Stomach smooth muscle (tissue), 2 donors: Measurements from ENCODE around the gene SARS1.

Experiments used
- H3K27ac ChIP-seq: one replicate; pipeline ENCODE4 v1.7.0; 2013; ENCODE audit warnings: mild to moderate bottlenecking, low read length, inconsistent platforms
- H3K27me3 ChIP-seq, 2 donors: one replicate each; pipeline ENCODE4 v1.7.0; 2013; ENCODE audit warnings: low read length in 2 of 2; ENCODE audit not compliant: insufficient read depth in 2 of 2, control insufficient read depth in 1 of 2
- H3K36me3 ChIP-seq, 2 donors: one replicate each; pipeline ENCODE4 v1.7.0; 2013; ENCODE audit warnings: low read length in 2 of 2; ENCODE audit not compliant: control insufficient read depth in 2 of 2, insufficient read depth in 2 of 2
- H3K4me1 ChIP-seq: one replicate; pipeline ENCODE4 v1.7.0; 2013; ENCODE audit warnings: low read length; ENCODE audit not compliant: control insufficient read depth, insufficient read depth
- H3K4me3 ChIP-seq, 2 donors: one replicate each; pipeline ENCODE4 v1.7.0; 2013; ENCODE audit warnings: low read length in 2 of 2
- H3K9ac ChIP-seq, 2 donors: one replicate each; pipeline ENCODE4 v1.7.0; 2013; ENCODE audit warnings: low read length in 2 of 2, mild to moderate bottlenecking in 1 of 2
- H3K9me3 ChIP-seq, 2 donors: one replicate each; pipeline ENCODE4 v1.7.0; 2013; ENCODE audit warnings: low read length in 2 of 2; ENCODE audit not compliant: control insufficient read depth in 2 of 2
- donor health status: healthy.
- donor health status: Pancreatic carcinoma.

The SARS1 gene

GRCh38 chr1:109229531-109230127 lies 15.9 kb downstream of the SARS1 start:
- Histone ChIP-seq H3K27ac (no peak overlapping the region), H3K9me3 (no peaks in the 10 kb centered on the region), H3K9ac (no peak overlapping the region)

GRCh38 chr1:109231066-109231465 lies 17.3 kb downstream of the SARS1 start:
- H3K36me3 ChIP-seq = peaks cover 50 to 55% of the 10 kb centered on the region in 2 donors
- no peak overlapping the region for H3K9ac ChIP-seq
- H3K4me1 ChIP-seq = peaks cover 2% of the 10 kb centered on the region
- no peaks in the 10 kb centered on the region for H3K9me3 ChIP-seq
- no peak overlapping the region for H3K27ac ChIP-seq
- H3K27me3 ChIP-seq = no peaks in the 10 kb centered on the region
- no peak overlapping the region for H3K4me3 ChIP-seq

More at GRCh38 chr1:109229531-109230127, 15.9 kb downstream of the SARS1 start:
- H3K4me1 ChIP-seq = peaks cover 2% of the 10 kb centered on the region
- no peak overlapping the region for H3K4me3 ChIP-seq
- no peaks in the 10 kb centered on the region for H3K27me3 ChIP-seq
- peaks cover 40 to 50% of the 10 kb centered on the region in 2 donors for H3K36me3 ChIP-seq

DNA sequence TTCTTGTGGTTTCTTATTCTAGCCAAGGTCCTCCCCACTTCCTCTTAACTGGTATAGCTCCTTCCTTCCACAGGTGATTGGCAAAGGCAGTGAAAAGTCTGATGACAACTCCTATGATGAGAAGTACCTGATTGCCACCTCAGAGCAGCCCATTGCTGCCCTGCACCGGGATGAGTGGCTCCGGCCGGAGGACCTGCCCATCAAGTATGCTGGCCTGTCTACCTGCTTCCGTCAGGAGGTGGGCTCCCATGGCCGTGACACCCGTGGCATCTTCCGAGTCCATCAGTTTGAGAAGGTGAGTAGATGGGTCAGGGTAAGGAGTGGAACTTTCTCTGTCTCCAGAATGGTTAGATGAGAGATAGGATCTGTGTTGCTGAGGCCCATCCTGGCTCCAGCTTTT lies 21.4 kb downstream of the SARS1 start:
- H3K9ac ChIP-seq = no peak overlapping the region
- H3K36me3 ChIP-seq = peaks cover 58 to 65% of the 10 kb centered on the region in 2 donors
- peaks cover 4% of the 10 kb centered on the region for H3K4me1 ChIP-seq
- H3K27me3 ChIP-seq = no peaks in the 10 kb centered on the region
- H3K4me3 ChIP-seq = no peak overlapping the region
- H3K27ac ChIP-seq = no peak overlapping the region
- no peaks in the 10 kb centered on the region for H3K9me3 ChIP-seq

- H3K36me3 ChIP-seq = peaks cover 41 to 47% of the 10 kb centered on the region in 2 donors
- no peaks in the 10 kb centered on the region for H3K9me3 ChIP-seq
- no peak overlapping the region for H3K4me3 ChIP-seq
- H3K27ac ChIP-seq = no peak overlapping the region
- peaks cover 22% of the 10 kb centered on the region for H3K4me1 ChIP-seq
- peaks cover 0 to 4% of the 10 kb centered on the region in 2 donors for H3K27me3 ChIP-seq
- H3K9ac ChIP-seq = no peak overlapping the region
Observed at GRCh38 chr1:109237512-109237911, 23.8 kb downstream of the SARS1 start.

GRCh38 chr1:109238382-109238781 lies 24.7 kb downstream of the SARS1 start:
- no peaks in the 10 kb centered on the region for H3K9me3 ChIP-seq
- H3K4me1 ChIP-seq = peaks cover 23% of the 10 kb centered on the region
- H3K27ac ChIP-seq = no peak overlapping the region
- H3K4me3 ChIP-seq = no peak overlapping the region
- H3K36me3 ChIP-seq = peaks cover 38 to 44% of the 10 kb centered on the region in 2 donors
- peaks cover 0 to 6% of the 10 kb centered on the region in 2 donors for H3K27me3 ChIP-seq
- H3K9ac ChIP-seq = no peak overlapping the region

DNA sequence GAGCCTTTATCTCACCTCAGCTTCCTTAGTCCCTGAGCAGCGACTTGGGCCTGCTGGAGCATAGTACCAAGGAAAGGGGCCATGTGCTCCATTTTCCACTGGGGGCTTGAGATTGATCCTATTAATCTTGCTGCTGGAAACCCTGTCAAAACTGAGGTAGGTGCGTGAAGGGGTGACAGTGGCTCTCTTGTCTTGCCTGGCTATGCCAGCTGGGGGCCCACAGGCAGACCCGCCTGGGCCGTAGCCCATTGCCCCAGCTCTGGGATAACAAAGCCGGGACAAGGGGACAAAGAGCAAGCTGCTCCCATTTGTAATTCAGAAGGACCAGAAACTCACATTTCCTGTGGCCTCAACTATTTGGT lies 25.3 kb downstream of the SARS1 start:
- Histone ChIP-seq H3K27me3 (peaks cover 0 to 8% of the 10 kb centered on the region in 2 donors), H3K4me3 (no peak overlapping the region), H3K36me3 (peaks cover 38 to 44% of the 10 kb centered on the region in 2 donors), H3K9me3 (no peaks in the 10 kb centered on the region), H3K4me1 (peaks cover 23% of the 10 kb centered on the region), H3K9ac (no peak overlapping the region), H3K27ac (no peak overlapping the region)

DNA sequence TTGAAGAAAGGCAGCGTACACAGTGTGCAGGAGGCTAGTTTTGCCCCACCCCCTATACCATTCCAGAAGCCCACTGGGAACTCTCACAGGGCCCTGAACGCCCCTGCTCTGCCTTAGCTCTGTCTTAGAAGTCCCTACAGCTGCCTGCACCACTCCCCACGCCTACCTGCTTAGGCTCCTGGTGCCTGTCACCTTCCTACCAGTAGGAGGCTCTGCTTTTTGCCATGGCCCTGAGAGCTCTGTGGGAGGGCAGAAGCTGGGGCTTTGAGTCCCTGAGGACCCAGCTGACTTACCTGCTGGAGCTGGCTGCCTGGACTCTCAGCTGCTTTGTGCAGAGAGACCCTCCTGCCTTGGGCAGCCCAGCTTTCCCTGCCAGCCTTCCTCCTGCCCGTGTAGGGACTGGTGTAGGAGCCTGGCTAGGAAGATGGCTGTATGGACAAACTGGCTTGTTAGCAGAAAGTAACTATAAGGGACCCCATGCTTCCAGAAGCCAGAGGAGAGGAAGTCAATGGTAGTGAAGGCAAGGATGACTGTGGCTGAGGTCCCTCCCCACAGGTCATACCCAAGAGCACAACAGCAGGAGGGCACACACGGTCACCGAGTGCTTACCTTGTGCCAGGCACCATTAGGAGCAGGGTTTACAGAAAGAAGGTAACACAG lies 25.8 kb downstream of the SARS1 start:
- Histone ChIP-seq H3K4me3 (no peak overlapping the region), H3K27me3 (peaks cover 0 to 8% of the 10 kb centered on the region in 2 donors), H3K9me3 (no peaks in the 10 kb centered on the region), H3K27ac (peak overlapping the region; percentile 58), H3K36me3 (peaks cover 38 to 41% of the 10 kb centered on the region in 2 donors), H3K9ac (no peak overlapping the region), H3K4me1 (peaks cover 23% of the 10 kb centered on the region)

DNA sequence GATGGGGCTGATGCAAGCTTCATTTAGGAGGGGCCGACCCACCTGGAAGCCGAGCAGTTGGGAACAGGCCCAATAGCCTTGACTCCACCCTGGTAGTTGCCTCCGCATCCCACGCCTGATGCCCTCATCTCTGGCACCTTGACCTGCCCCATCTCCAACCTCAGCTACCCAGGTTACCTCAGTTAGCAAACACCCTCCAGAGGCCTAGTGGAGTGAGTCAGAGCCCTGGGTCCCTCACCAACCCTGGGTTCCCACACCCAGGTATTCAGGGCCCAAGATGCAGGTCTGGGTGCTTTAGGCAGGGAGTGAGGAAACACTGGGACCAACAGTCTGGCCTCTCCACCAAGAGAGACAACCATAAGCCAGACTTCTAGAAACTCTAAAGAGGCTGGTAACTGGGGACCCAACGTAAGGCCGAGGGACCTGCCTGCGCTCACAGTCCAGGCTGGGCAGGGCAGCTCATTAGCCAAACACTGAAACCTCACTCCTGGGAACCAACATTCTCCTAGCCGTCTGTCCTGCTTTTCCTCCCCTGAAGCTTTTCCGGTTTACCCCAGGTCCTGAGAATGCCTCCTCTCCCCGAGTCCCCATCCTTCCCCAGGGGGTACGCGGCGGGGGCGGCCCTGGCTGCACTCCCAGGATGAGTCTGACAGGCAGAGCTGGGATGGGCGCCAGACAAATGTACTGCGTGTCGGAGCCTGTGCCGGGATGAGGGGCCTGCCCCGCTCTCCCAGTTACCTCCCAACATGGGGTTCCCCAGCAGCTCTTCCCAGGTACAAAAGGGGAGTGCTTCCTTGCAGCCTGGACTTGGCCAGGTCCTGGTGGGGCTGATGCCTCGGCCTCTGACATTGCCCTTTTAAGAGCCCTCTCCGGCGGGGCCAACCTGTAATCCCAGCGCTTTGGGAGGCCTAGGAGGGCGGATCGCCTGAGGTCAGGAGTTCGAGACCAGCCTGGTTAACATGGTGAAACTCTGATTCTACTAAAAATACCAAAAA lies 26.7 kb downstream of the SARS1 start:
- Histone ChIP-seq H3K9me3 (no peaks in the 10 kb centered on the region), H3K36me3 (peaks cover 29 to 34% of the 10 kb centered on the region in 2 donors), H3K4me1 (peaks cover 23% of the 10 kb centered on the region), H3K27me3 (peaks cover 0 to 10% of the 10 kb centered on the region in 2 donors), H3K27ac (peak overlapping the region; percentile 58), H3K9ac (peak overlapping the region in 1 of 2 donors; percentile 13), H3K4me3 (peak overlapping the region in 1 of 2 donors; percentile 47)

DNA sequence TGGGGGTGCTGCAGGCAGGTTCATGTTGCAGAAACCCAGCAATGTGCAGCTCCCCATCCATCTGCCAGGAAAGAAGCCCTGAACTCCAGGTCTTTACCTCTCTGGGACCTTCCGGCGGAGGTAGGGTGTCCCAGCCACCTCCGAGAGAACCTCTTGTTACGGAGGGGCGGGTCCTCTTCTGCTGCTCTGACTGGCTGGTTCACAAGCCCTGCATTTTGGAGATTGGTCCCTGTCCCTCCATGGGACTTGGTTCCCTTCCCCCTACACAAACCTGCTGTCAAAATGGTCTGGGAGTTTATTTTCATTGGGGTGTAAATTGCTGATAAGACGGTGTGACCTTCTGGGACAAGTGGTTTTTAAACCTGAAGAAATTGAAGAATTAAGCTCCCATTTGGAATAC lies 27.6 kb downstream of the SARS1 start:
- H3K9ac ChIP-seq = no peak overlapping the region
- peaks cover 20 to 25% of the 10 kb centered on the region in 2 donors for H3K36me3 ChIP-seq
- peaks cover 23% of the 10 kb centered on the region for H3K4me1 ChIP-seq
- peaks cover 0 to 10% of the 10 kb centered on the region in 2 donors for H3K27me3 ChIP-seq
- H3K4me3 ChIP-seq = no peak overlapping the region
- H3K27ac ChIP-seq = no peak overlapping the region
- H3K9me3 ChIP-seq = no peaks in the 10 kb centered on the region

- peaks cover 23% of the 10 kb centered on the region for H3K4me1 ChIP-seq
- no peaks in the 10 kb centered on the region for H3K9me3 ChIP-seq
- peaks cover 17 to 20% of the 10 kb centered on the region in 2 donors for H3K36me3 ChIP-seq
- peaks cover 0 to 10% of the 10 kb centered on the region in 2 donors for H3K27me3 ChIP-seq
- no peak overlapping the region for H3K4me3 ChIP-seq
- no peak overlapping the region for H3K27ac ChIP-seq
- H3K9ac ChIP-seq = no peak overlapping the region
Observed at GRCh38 chr1:109241841-109242345, 28.2 kb downstream of the SARS1 start.
